OCI-LY7 (cell line): Measurements from ENCODE around the gene XPNPEP3. TPM values are rescaled to one million over a fixed set of nuclear protein-coding genes. Genes with fewer than 3 reads are reported as not detected.

ENCODE experiments used
- BruUV-seq: library from RNA; stranded (reverse); fragments of 400-500 nt; replicated peaks from 2 replicates; lab custom pipeline; 2021; lab: Mats Ljungman, UMichigan
- CTCF ChIA-PET: fragments of 300-600 bp; sonication (Branson Sonifier 250); formaldehyde crosslinking; loops from one replicate; lab custom pipeline; 2022; ENCODE audit warnings: antibody characterized with exemption; ENCODE audit not compliant: unreplicated experiment; lab: Charles Lee
- POLR2A ChIA-PET: fragments of 300-600 bp; sonication (Branson Sonifier 250); formaldehyde crosslinking; loops from one replicate; lab custom pipeline; 2022; ENCODE audit warnings: antibody characterized with exemption; lab: Charles Lee
- DNase-seq: peaks from one replicate; pipeline ENCODE4 v3.0.0-alpha.2; 2015; ENCODE audit warnings: low spot score
- H2AFZ ChIP-seq: fragments of 200-600 bp; sonication (generic), shearing (Covaris generic); 2 replicates; pipeline ENCODE4 v1.6.1; 2014; ENCODE audit warnings: mild to moderate bottlenecking, antibody characterized with exemption, low read length, moderate library complexity
- H3K27ac ChIP-seq: fragments of 200-600 bp; sonication (generic); 2 replicates; pipeline ENCODE4 v1.5.1; 2014; ENCODE audit warnings: mixed run types, low read depth, mild to moderate bottlenecking, moderate library complexity, low read length, inconsistent platforms; ENCODE audit not compliant: poor library complexity, severe bottlenecking
- H3K36me3 ChIP-seq: fragments of 200-600 bp; sonication (generic); 2 replicates; pipeline ENCODE4 v1.6.1; 2014; ENCODE audit warnings: mild to moderate bottlenecking, antibody characterized with exemption, low read length, moderate library complexity, mixed read lengths; ENCODE audit not compliant: insufficient read depth
- H3K4me1 ChIP-seq: fragments of 200-600 bp; sonication (generic); 2 replicates; pipeline ENCODE4 v1.5.1; 2014; ENCODE audit warnings: mild to moderate bottlenecking, low read length; ENCODE audit not compliant: insufficient read depth, poor library complexity, severe bottlenecking
- H3K4me2 ChIP-seq: fragments of 200-600 bp; sonication (generic); 2 replicates; pipeline ENCODE4 v1.6.1; 2014; ENCODE audit warnings: mild to moderate bottlenecking, low read length
- H3K4me3 ChIP-seq: fragments of 200-600 bp; sonication (generic); 2 replicates; pipeline ENCODE4 v1.5.1; 2014; ENCODE audit warnings: mild to moderate bottlenecking, low read depth, low read length; ENCODE audit not compliant: poor library complexity, severe bottlenecking
- H3K79me2 ChIP-seq: fragments of 200-600 bp; sonication (generic); 2 replicates; pipeline ENCODE4 v1.6.1; 2016; ENCODE audit warnings: low read depth, mild to moderate bottlenecking, low read length, moderate library complexity, mixed read lengths; ENCODE audit not compliant: insufficient read depth
- H3K9me2 ChIP-seq: fragments of 200-600 bp; sonication (generic); 2 replicates; pipeline ENCODE4 v1.6.1; 2016; ENCODE audit warnings: mild to moderate bottlenecking, low read length, mixed read lengths; ENCODE audit not compliant: insufficient read depth
- H3K9me3 ChIP-seq: fragments of 200-600 bp; sonication (generic); 2 replicates; pipeline ENCODE4 v1.6.1; 2014; ENCODE audit warnings: mild to moderate bottlenecking, mixed run types, low read length, mixed read lengths
- H4K20me1 ChIP-seq: fragments of 200-600 bp; sonication (generic); 2 replicates; pipeline ENCODE4 v1.6.1; 2014; ENCODE audit warnings: mild to moderate bottlenecking, antibody characterized with exemption, low read length, moderate library complexity, mixed read lengths; ENCODE audit not compliant: insufficient read depth
- EZH2phosphoT487 ChIP-seq: fragments of 200-600 bp; sonication (generic); IDR thresholded peaks from 2 replicates; pipeline ENCODE4 v1.6.1; 2018; ENCODE audit warnings: low read depth, borderline replicate concordance, mild to moderate bottlenecking, mixed run types, antibody characterized with exemption, low read length, moderate library complexity, mixed read lengths
- intact Hi-C: fragments of 100-400 bp; cut with micrococcal nuclease; formaldehyde crosslinking; loops from one replicate; pipeline ENCODE4 v1.10.0; 2022; ENCODE audit not compliant: unreplicated experiment
- total RNA-seq, 2 experiments: library from RNA; depleted of rRNA in 1 of 2; stranded (reverse); fragments of >200 nt in 1 of 2; shearing (Covaris generic) in 1 of 2; gene quantifications; 2 replicates each; pipeline ENCODE4 v1.2.3, GENCODE V29; 2014 to 2022
- TF ChIP-seq, protein P1 (sequence below): fragments of 200-600 bp; sonication (generic); conservative IDR thresholded peaks from 2 replicates; pipeline ENCODE4 v1.5.1; 2014; ENCODE audit warnings: mild to moderate bottlenecking, antibody characterized with exemption, low read length, moderate library complexity, mixed read lengths

Gene XPNPEP3
- total RNA-seq, 2 experiments from 2014 or later: 12.2 to 22.4 TPM

DNA sequence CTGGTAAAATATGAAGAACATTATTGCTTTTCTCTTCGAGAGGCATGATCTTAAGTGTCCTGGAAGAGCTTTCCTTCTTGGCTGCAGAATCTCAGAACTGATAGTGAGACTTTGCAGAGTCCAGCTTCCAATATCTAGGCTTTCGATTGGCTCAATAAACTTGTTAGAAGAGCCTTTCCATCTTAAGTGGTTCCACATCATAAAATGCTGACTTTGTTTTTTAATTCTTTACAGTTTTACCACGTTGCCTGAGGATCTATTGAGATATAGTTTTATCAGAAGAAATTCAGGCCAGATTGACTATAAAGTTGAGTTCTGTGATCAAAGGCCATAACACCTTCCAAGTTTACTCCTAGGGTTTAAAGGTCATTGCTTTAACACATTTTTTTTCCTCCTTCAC, 20.5 kb downstream of the XPNPEP3 start:
- no peak for TF ChIP-seq EZH2phosphoT487
- TF ChIP-seq, protein P1, sequence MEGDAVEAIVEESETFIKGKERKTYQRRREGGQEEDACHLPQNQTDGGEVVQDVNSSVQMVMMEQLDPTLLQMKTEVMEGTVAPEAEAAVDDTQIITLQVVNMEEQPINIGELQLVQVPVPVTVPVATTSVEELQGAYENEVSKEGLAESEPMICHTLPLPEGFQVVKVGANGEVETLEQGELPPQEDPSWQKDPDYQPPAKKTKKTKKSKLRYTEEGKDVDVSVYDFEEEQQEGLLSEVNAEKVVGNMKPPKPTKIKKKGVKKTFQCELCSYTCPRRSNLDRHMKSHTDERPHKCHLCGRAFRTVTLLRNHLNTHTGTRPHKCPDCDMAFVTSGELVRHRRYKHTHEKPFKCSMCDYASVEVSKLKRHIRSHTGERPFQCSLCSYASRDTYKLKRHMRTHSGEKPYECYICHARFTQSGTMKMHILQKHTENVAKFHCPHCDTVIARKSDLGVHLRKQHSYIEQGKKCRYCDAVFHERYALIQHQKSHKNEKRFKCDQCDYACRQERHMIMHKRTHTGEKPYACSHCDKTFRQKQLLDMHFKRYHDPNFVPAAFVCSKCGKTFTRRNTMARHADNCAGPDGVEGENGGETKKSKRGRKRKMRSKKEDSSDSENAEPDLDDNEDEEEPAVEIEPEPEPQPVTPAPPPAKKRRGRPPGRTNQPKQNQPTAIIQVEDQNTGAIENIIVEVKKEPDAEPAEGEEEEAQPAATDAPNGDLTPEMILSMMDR: no peak
- Histone ChIP-seq H3K36me3 (peaks cover 32% of the 10 kb centered on the region), H3K79me2 (no peaks in the 10 kb centered on the region), H3K4me3 (no peak overlapping the region), H3K27ac (no peak overlapping the region), H3K9me3 (no peaks in the 10 kb centered on the region), H3K9me2 (no peaks in the 10 kb centered on the region; the same call in 1 of the 2 replicates), H3K4me2 (no peak overlapping the region), H2AFZ (no peak overlapping the region), H3K4me1 (no peaks in the 10 kb centered on the region), H4K20me1 (no peaks in the 10 kb centered on the region)
- ChIA-PET CTCF (no interaction called here), POLR2A (no interaction called here)
- intact Hi-C loops: no loop called here
- no TSS peak for BruUV-seq
- DNase-seq: no peak

DNA sequence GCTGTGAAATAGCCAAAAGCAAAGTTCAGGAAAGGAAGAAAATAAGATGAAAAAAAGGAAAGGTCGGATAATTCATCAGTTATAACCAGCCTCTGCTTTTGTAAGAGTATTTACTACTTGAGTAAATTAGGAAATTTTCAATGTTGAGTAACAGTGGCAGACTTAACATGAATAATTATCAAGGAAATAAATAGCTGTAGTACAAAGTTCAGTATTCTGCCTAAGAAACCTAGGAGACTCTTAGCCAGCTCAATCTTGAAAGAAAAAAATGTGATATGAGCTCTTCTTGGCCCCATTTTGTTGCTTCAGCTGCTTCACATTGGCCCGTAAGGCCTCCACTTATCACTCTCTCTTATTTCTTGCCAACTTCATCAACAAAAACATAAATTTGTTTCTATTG, 22.0 kb downstream of the XPNPEP3 start:
- Histone ChIP-seq H4K20me1 (no peaks in the 10 kb centered on the region), H3K9me3 (no peaks in the 10 kb centered on the region), H3K36me3 (peaks cover 43% of the 10 kb centered on the region), H3K79me2 (no peaks in the 10 kb centered on the region), H3K4me3 (no peak overlapping the region), H3K27ac (no peak overlapping the region), H3K4me2 (no peak overlapping the region), H3K9me2 (no peaks in the 10 kb centered on the region; the same call in 1 of the 2 replicates), H2AFZ (no peak overlapping the region), H3K4me1 (no peaks in the 10 kb centered on the region)
- CTCF ChIA-PET: no interaction called here
- TF ChIP-seq, protein P1: no peak
- no peak for TF ChIP-seq EZH2phosphoT487
- DNase-seq: no peak
- POLR2A ChIA-PET: interaction anchor here (0.7 to 1.6 kb wide), 3 partner anchors 11 to 362 kb away, joined by 3 to 7 read pairs (median 4); partner anchors contain the start of gene XPNPEP3
- no TSS peak for BruUV-seq
- intact Hi-C loops: no loop called here

DNA sequence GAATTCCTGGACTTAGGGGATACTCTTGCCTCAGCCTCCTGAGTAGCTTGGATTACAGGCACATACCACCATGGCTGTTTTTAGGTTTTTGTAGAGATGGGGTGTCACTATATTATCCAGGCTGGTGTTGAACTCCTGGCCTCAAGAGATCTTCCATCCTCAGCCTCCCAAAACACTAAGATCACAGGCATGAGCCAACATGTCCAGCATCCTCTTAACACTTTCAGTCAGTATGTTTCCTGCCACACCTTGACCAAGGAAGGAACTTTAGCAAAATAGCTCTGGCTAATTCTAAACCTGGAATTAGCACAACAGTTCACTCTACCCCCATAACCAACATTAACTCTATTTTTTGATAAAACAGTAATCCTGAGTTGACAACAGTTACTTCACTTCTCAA, 32.2 kb downstream of the XPNPEP3 start:
- Histone ChIP-seq H3K4me1 (no peaks in the 10 kb centered on the region), H3K36me3 (peaks cover 66% of the 10 kb centered on the region), H4K20me1 (no peaks in the 10 kb centered on the region), H3K9me3 (no peaks in the 10 kb centered on the region), H3K79me2 (no peaks in the 10 kb centered on the region), H3K27ac (no peak overlapping the region), H3K4me3 (no peak overlapping the region), H3K9me2 (no peaks in the 10 kb centered on the region), H2AFZ (no peak overlapping the region), H3K4me2 (no peak overlapping the region)
- TSS peak; percentile 29 for BruUV-seq
- DNase-seq: no peak
- no peak for TF ChIP-seq EZH2phosphoT487
- TF ChIP-seq, protein P1: no peak
- CTCF ChIA-PET: no interaction called here
- POLR2A ChIA-PET: no interaction called here
- intact Hi-C loops: no loop called here
